ENCODE measurements around the gene TBC1D12. TPM values are rescaled to one million over a fixed set of nuclear protein-coding genes. Genes with fewer than 3 reads are reported as not detected.
"Not testable (repeated sequence)": the region's sequence is repeated elsewhere in the genome, so short reads cannot be mapped to it uniquely, and the experiment has no call there.

Gene TBC1D12
- total RNA-seq, 1 experiment from 2014 or later, result 1.6 TPM

GRCh38 chr10:94376865-94377264 is 25.5 kb upstream of the TBC1D12 start:
- no peak overlapping the region for H3K4me3 ChIP-seq (ENCODE audit: low read depth, low read length, poor library complexity, severe bottlenecking)
- H3K4me1 ChIP-seq (ENCODE audit: insufficient read depth, low read length, poor library complexity, severe bottlenecking), result no peaks in the 10 kb centered on the region
- no peak for DNase-seq (ENCODE audit: low spot score)
- no peaks in the 10 kb centered on the region for H3K9me3 ChIP-seq (ENCODE audit: low read depth, low read length, poor library complexity, severe bottlenecking)
- intact Hi-C loops (cut with micrococcal nuclease; ENCODE audit: unreplicated experiment), result no loop called here
- no peaks in the 10 kb centered on the region for H3K36me3 ChIP-seq (ENCODE audit: insufficient read depth, low read length, poor library complexity, severe bottlenecking)
- H3K27ac ChIP-seq (ENCODE audit: low read depth, low read length, poor library complexity, severe bottlenecking), result no peak overlapping the region
- no TSS peak for BruUV-seq (replicated peaks)
- peaks cover 44% of the 10 kb centered on the region for H3K27me3 ChIP-seq (replicated peaks; ENCODE audit: insufficient read depth, low read depth, low read length, poor library complexity)
- ChIA-PET CTCF (no interaction called here), POLR2A (ENCODE audit: low non-redundant PET) (no interaction called here)
- TF ChIP-seq CTCF (conservative IDR thresholded peaks at IDR 0.05; ENCODE audit: low read depth, low read length) (no peak), EZH2 (IDR thresholded peaks at IDR 0.05; ENCODE audit: borderline replicate concordance, low read depth, low read length, poor library complexity, severe bottlenecking) (no peak)

DNA sequence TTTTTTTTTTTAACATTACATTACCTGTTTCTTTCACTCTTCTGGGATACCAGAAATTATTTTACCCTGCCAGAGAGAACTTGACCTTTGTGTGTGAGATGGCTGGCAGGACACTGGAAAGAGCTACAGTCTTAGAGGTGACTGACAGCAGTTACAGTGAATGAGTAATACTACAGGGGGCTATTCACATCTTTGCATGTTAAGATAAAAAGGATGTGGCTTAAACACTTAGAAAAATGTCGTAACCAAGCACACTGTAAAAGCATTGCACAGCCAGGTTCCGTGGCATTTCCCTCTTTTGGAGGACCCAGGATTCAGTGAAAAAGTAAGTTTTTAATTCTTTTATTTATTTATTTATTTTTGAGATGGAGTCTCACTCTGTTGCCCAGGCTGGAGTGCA is 18.8 kb upstream of the TBC1D12 start:
- BruUV-seq (replicated peaks), result no TSS peak
- ChIA-PET POLR2A (ENCODE audit: low non-redundant PET) (no interaction called here), CTCF (no interaction called here)
- H3K27ac ChIP-seq (ENCODE audit: low read depth, low read length, poor library complexity, severe bottlenecking), result no peak overlapping the region
- no peak overlapping the region for H3K4me3 ChIP-seq (ENCODE audit: low read depth, low read length, poor library complexity, severe bottlenecking)
- DNase-seq (ENCODE audit: low spot score), result no peak
- no peak for TF ChIP-seq CTCF (conservative IDR thresholded peaks at IDR 0.05; ENCODE audit: low read depth, low read length)
- no peak for TF ChIP-seq EZH2 (IDR thresholded peaks at IDR 0.05; ENCODE audit: borderline replicate concordance, low read depth, low read length, poor library complexity, severe bottlenecking)
- no peaks in the 10 kb centered on the region for H3K9me3 ChIP-seq (ENCODE audit: low read depth, low read length, poor library complexity, severe bottlenecking)
- H3K36me3 ChIP-seq (ENCODE audit: insufficient read depth, low read length, poor library complexity, severe bottlenecking), result no peaks in the 10 kb centered on the region
- no peaks in the 10 kb centered on the region for H3K4me1 ChIP-seq (ENCODE audit: insufficient read depth, low read length, poor library complexity, severe bottlenecking)
- intact Hi-C loops (cut with micrococcal nuclease; ENCODE audit: unreplicated experiment), result no loop called here
- no peaks in the 10 kb centered on the region for H3K27me3 ChIP-seq (replicated peaks; ENCODE audit: insufficient read depth, low read depth, low read length, poor library complexity)

DNA sequence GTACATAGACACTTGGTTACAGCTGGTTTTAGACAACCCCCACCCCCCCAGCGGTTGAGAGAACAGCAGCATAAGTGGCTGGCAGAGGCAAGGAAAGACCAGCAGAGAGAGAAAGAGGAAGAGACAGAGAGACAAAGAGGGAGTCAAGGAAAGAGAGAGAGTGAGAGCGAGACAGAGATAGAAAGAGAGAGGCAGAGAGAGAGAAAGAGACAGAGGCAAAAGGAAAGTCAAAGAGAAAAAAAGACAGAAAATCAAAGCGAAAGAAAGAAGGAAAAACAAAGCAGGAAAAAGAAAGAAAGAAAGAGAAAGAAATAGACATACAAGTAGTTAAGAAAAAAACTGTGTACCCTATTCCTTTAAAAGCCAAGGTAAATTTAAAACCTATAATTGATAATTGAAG is 16.6 kb upstream of the TBC1D12 start:
- H3K27me3 ChIP-seq (replicated peaks; ENCODE audit: insufficient read depth, low read depth, low read length, poor library complexity); DNase-seq (ENCODE audit: low spot score); BruUV-seq (replicated peaks); H3K36me3 ChIP-seq (ENCODE audit: insufficient read depth, low read length, poor library complexity, severe bottlenecking); H3K9me3 ChIP-seq (ENCODE audit: low read depth, low read length, poor library complexity, severe bottlenecking); H3K4me3 ChIP-seq (ENCODE audit: low read depth, low read length, poor library complexity, severe bottlenecking); H3K4me1 ChIP-seq (ENCODE audit: insufficient read depth, low read length, poor library complexity, severe bottlenecking); H3K27ac ChIP-seq (ENCODE audit: low read depth, low read length, poor library complexity, severe bottlenecking); intact Hi-C loops (cut with micrococcal nuclease; ENCODE audit: unreplicated experiment); POLR2A ChIA-PET (ENCODE audit: low non-redundant PET): not testable (repeated sequence)
- CTCF ChIA-PET, result interaction anchor here (0.7 kb wide), 1 partner anchor 156 kb away, joined by 3 read pairs; no protein-coding TSS in a partner anchor

DNA sequence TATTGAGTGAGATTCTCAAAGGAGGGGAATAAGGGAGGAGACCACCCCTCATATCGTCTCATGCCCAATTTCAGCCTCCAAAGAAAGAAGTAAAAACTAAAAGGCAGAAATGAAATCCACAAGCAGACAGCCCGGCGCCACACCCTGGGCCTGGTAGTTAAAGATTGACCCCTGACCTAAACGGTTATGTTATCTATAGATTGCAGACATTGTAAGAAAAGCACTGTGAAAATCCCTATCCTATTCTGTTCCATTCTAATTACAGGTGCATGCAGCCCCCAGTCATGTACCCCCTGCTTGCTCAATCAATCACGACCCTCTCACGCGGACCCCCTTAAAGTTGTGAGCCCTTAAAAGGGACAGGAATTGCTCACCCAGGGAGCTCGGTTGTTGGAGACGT is 10.2 kb upstream of the TBC1D12 start:
- intact Hi-C loops (cut with micrococcal nuclease; ENCODE audit: unreplicated experiment); H3K27ac ChIP-seq (ENCODE audit: low read depth, low read length, poor library complexity, severe bottlenecking); DNase-seq (ENCODE audit: low spot score); H3K4me3 ChIP-seq (ENCODE audit: low read depth, low read length, poor library complexity, severe bottlenecking); H3K9me3 ChIP-seq (ENCODE audit: low read depth, low read length, poor library complexity, severe bottlenecking); POLR2A ChIA-PET (ENCODE audit: low non-redundant PET); CTCF ChIA-PET; H3K27me3 ChIP-seq (replicated peaks; ENCODE audit: insufficient read depth, low read depth, low read length, poor library complexity); H3K36me3 ChIP-seq (ENCODE audit: insufficient read depth, low read length, poor library complexity, severe bottlenecking); BruUV-seq (replicated peaks); H3K4me1 ChIP-seq (ENCODE audit: insufficient read depth, low read length, poor library complexity, severe bottlenecking): not testable (repeated sequence)

Data from A673 (cell line).